Activated T-cell treated with anti-CD3 and anti-CD28 coated beads for 24 hours (primary cell): ENCODE measurements around the gene DCANP1.

Source experiments
- DNase-seq: peaks from one replicate; pipeline ENCODE4 v3.0.0-alpha.2; 2020; ENCODE audit warnings: low read depth

Gene DCANP1

DNA sequence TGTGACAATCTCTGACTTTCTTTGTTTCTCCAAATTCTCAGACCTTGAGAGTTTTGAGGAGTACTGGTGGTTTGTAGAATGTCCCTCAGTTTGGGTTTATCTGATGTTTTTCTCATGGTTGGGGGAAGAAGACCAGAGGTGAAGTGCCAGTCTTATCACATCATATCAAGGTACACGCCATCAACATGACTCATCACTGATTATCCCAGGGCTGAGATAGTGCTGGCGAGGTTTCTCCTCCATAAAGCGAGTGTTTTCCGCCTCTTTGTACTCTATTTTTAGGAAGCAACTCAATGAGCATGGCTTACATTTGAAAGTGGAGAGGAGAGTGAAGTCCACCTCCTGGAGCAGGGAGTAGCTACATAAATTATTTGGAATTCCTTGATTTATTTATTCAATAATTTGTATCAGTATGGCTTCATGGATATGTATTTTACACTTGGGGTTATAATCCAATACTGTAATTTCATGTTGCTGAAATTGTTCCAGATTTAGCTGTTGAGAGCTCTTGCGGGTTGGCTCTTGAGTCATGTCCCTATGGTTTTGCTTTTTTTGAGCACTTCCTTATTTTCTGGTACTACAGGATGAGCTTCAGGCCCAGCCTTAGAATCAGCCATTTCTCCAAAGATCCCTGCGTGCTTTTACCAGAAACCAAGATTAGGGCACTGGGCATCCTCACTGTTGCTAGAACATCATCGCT lies 23.9 kb downstream of the DCANP1 start:
- no peak for DNase-seq

DNA sequence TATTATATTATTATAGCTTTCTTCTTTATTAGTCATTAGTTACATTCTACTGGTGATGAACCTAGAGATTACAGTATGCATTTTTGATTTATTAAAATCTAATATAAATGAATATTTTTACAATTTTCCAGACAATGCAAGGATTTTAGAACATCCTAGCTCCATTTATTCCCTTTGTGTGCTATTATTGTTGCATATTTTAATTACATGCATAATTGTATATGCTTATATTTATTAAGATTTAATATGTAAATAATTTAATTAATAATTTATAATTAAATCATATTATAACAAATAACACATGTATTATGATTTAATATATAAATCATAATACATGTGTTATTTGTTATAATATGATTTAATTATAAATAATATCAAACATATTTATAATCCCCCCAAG lies 24.7 kb downstream of the DCANP1 start:
- no peak for DNase-seq

DNA sequence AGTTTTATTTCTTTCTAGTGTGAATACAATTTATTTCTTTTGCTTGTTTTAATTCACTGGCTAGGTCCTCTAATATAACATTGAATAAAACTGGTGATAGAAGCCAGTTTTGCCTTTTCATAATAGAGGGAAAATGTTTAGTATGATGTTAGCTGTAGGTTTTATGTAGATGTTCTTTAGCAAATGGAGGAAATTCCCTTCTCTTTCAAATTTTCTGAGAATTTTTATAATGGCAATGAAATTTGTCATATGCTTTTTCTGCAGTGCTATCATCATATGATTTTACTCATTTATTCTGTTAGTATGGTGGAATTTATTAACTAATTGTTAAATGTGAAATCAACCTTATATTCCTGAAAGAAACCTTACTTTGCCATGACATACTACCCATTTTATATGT lies 30.1 kb downstream of the DCANP1 start:
- no peak for DNase-seq

- DNase-seq = no peak
Observed at GRCh38 chr5:135405082-135405481, 42.1 kb downstream of the DCANP1 start.

DNA sequence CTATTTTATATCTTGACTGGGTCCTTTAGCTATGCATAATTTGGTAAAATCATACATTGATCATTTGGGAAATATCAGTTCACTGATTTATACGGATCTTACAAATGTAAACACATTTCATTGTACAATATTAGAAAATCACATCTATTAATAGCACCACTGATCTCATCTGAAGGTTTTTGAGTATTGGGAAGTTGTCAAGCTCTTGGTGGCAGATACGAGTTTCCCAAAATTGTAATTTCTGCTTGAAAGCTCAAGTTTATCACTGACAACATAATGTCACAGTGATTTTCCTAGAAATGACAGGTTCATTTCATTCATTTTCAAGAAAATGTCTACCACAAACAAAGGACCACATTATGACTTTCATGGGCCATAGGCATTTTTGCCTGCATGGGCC lies 45.1 kb downstream of the DCANP1 start:
- no peak for DNase-seq

- DNase-seq = no peak
Observed at GRCh38 chr5:135400866-135401265, 46.3 kb downstream of the DCANP1 start.

GRCh38 chr5:135399794-135400542 lies 47.2 kb downstream of the DCANP1 start:
- DNase-seq = no peak

- peak; percentile 76 for DNase-seq
Observed at GRCh38 chr5:135398855-135399793, 48.0 kb downstream of the DCANP1 start, which contains the start of gene MACROH2A1. TSS of gene MACROH2A1 (minus strand) at chr5:135399231. CDS start at chr5:135389093, 10,138 bp downstream.

- DNase-seq = peak; percentile 21
Observed at GRCh38 chr5:135398160-135398854, 48.8 kb downstream of the DCANP1 start.

- no peak for DNase-seq
Observed at GRCh38 chr5:135397084-135397483, 50.1 kb downstream of the DCANP1 start.

- DNase-seq = no peak
Observed at GRCh38 chr5:135396459-135397055, 50.6 kb downstream of the DCANP1 start.

DNA sequence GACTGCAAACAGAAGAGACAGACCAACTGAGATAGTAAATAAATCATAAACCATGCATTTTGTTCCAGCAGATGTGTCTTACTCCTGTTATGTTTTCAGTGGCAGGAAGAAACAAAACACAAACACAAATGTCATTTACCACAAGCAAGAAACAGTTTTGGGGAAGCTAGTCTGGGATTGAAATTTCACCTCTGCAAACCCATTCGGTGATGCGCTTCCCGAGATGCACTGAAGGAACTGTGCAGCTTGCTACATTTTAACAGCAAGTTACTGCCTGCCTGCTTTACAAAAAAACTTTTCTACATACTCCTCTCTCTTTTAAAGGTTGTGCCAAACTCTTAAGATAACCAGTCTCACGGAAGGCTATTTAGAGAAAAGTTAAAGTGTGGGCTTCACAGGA lies 51.3 kb downstream of the DCANP1 start:
- no peak for DNase-seq

- DNase-seq = no peak
Observed at GRCh38 chr5:135395451-135395850, 51.7 kb downstream of the DCANP1 start.
